Measurements from ENCODE around the gene BDKRB1.

The BDKRB1 gene

GRCh38 chr14:96221841-96222240, 34.2 kb upstream of the BDKRB1 start:
- TF ChIP-seq, protein P1, sequence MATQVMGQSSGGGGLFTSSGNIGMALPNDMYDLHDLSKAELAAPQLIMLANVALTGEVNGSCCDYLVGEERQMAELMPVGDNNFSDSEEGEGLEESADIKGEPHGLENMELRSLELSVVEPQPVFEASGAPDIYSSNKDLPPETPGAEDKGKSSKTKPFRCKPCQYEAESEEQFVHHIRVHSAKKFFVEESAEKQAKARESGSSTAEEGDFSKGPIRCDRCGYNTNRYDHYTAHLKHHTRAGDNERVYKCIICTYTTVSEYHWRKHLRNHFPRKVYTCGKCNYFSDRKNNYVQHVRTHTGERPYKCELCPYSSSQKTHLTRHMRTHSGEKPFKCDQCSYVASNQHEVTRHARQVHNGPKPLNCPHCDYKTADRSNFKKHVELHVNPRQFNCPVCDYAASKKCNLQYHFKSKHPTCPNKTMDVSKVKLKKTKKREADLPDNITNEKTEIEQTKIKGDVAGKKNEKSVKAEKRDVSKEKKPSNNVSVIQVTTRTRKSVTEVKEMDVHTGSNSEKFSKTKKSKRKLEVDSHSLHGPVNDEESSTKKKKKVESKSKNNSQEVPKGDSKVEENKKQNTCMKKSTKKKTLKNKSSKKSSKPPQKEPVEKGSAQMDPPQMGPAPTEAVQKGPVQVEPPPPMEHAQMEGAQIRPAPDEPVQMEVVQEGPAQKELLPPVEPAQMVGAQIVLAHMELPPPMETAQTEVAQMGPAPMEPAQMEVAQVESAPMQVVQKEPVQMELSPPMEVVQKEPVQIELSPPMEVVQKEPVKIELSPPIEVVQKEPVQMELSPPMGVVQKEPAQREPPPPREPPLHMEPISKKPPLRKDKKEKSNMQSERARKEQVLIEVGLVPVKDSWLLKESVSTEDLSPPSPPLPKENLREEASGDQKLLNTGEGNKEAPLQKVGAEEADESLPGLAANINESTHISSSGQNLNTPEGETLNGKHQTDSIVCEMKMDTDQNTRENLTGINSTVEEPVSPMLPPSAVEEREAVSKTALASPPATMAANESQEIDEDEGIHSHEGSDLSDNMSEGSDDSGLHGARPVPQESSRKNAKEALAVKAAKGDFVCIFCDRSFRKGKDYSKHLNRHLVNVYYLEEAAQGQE (IDR thresholded peaks at IDR 0.05; ENCODE audit: insufficient read depth in 1 of 2, low read depth in 2 of 2, low read length in 2 of 2), result no peak
- TF ChIP-seq FOXP2 (optimal IDR thresholded peaks at IDR 0.05; ENCODE audit: borderline replicate concordance, extremely low read depth, extremely low read length, insufficient read depth), result no peak
- no peak for TF ChIP-seq SIN3A (IDR thresholded peaks at IDR 0.05; ENCODE audit: borderline replicate concordance, insufficient read depth, low read length)
- TF ChIP-seq TAF1 (IDR thresholded peaks at IDR 0.05; ENCODE audit: borderline replicate concordance, insufficient read depth, low read length), result no peak

GRCh38 chr14:96224480-96225096, 31.4 kb upstream of the BDKRB1 start:
- TF ChIP-seq FOXP2 (optimal IDR thresholded peaks at IDR 0.05; ENCODE audit: borderline replicate concordance, extremely low read depth, extremely low read length, insufficient read depth) (no peak), TAF1 (IDR thresholded peaks at IDR 0.05; ENCODE audit: borderline replicate concordance, insufficient read depth, low read length) (no peak), SIN3A (IDR thresholded peaks at IDR 0.05; ENCODE audit: borderline replicate concordance, insufficient read depth, low read length) (no peak), POLR2AphosphoS5 (IDR thresholded peaks at IDR 0.05; ENCODE audit: low read depth, low read length) (no peak)
- TF ChIP-seq, protein P1 (IDR thresholded peaks at IDR 0.05; ENCODE audit: insufficient read depth in 1 of 2, low read depth in 2 of 2, low read length in 2 of 2), result no peak

- no peak for TF ChIP-seq POLR2AphosphoS5 (IDR thresholded peaks at IDR 0.05; ENCODE audit: low read depth, low read length)
- no peak for TF ChIP-seq SIN3A (IDR thresholded peaks at IDR 0.05; ENCODE audit: borderline replicate concordance, insufficient read depth, low read length)
- TF ChIP-seq TAF1 (IDR thresholded peaks at IDR 0.05; ENCODE audit: borderline replicate concordance, insufficient read depth, low read length), result no peak
- no peak for TF ChIP-seq FOXP2 (optimal IDR thresholded peaks at IDR 0.05; ENCODE audit: borderline replicate concordance, extremely low read depth, extremely low read length, insufficient read depth)
- TF ChIP-seq, protein P1 (IDR thresholded peaks at IDR 0.05; ENCODE audit: insufficient read depth in 1 of 2, low read depth in 2 of 2, low read length in 2 of 2), result no peak
Measured at GRCh38 chr14:96225213-96225612, 30.8 kb upstream of the BDKRB1 start.

GRCh38 chr14:96225745-96226151, 30.3 kb upstream of the BDKRB1 start:
- TF ChIP-seq SIN3A (IDR thresholded peaks at IDR 0.05; ENCODE audit: borderline replicate concordance, insufficient read depth, low read length) (no peak), TAF1 (IDR thresholded peaks at IDR 0.05; ENCODE audit: borderline replicate concordance, insufficient read depth, low read length) (no peak), FOXP2 (optimal IDR thresholded peaks at IDR 0.05; ENCODE audit: borderline replicate concordance, extremely low read depth, extremely low read length, insufficient read depth) (no peak), POLR2AphosphoS5 (IDR thresholded peaks at IDR 0.05; ENCODE audit: low read depth, low read length) (no peak)
- TF ChIP-seq, protein P1 (IDR thresholded peaks at IDR 0.05; ENCODE audit: insufficient read depth in 1 of 2, low read depth in 2 of 2, low read length in 2 of 2), result no peak

Measured in PFSK-1 (cell line).